ENCODE data around the gene CAMTA1.

- no peak for TF ChIP-seq CTCF (IDR thresholded peaks at IDR 0.05; ENCODE audit: insufficient read depth, low read length, poor library complexity, severe bottlenecking)
- TF ChIP-seq EZH2phosphoT487 (conservative IDR thresholded peaks at IDR 0.05; ENCODE audit: low read length) = no peak
Measured at GRCh38 chr1:7116001-7116400, 330.7 kb downstream of the CAMTA1 start.

All from SU-DHL-6 (cell line).